Left ventricle myocardium inferior (tissue), 1 donor: Measurements from ENCODE around the gene ENTPD8. TPM values are rescaled to one million over a fixed set of nuclear protein-coding genes. Genes with fewer than 3 reads are reported as not detected.

Experiments used
- DNase-seq: peaks from one replicate; pipeline ENCODE4 v3.0.0-alpha.2; 2020
- H3K27ac ChIP-seq: fragments of 200-600 bp; replicated peaks from 2 replicates; pipeline ENCODE4 v1.8.0; 2021
- H3K27me3 ChIP-seq: fragments of 200-600 bp; 2 replicates; pipeline ENCODE4 v1.8.0; 2021; ENCODE audit warnings: low read depth
- H3K36me3 ChIP-seq: fragments of 200-600 bp; 2 replicates; pipeline ENCODE4 v1.8.0; 2021
- H3K4me1 ChIP-seq: fragments of 200-600 bp; 2 replicates; pipeline ENCODE4 v1.8.0; 2021
- H3K4me3 ChIP-seq: fragments of 200-600 bp; 2 replicates; pipeline ENCODE4 v1.8.0; 2021; ENCODE audit warnings: mild to moderate bottlenecking, moderate library complexity
- H3K9me3 ChIP-seq: fragments of 200-600 bp; replicated peaks from 2 replicates; pipeline ENCODE4 v1.8.0; 2021
- intact Hi-C: fragments of 100-400 bp; cut with micrococcal nuclease; formaldehyde crosslinking; loops from one replicate; pipeline ENCODE4 v1.11.0; 2022
- total RNA-seq: library from RNA; stranded (reverse); fragmentation: NEBNext Ultra II Directional; extraction: Animal tissue kit (Norgen Biotek cat#: 25700); gene quantifications from one replicate; pipeline ENCODE4 v1.2.1, GENCODE V29; 2021
- TF ChIP-seq, protein P1 (sequence below): fragments of 200-600 bp; IDR thresholded peaks from 2 replicates; pipeline ENCODE4 v1.8.0; 2021; ENCODE audit warnings: antibody characterized with exemption, mild to moderate bottlenecking, borderline replicate concordance
- donor health status: DM: no; HTN: yes; CAD: no; lungs with severe emphysema.

The ENTPD8 gene
- total RNA-seq, 1 donor from 2014 or later: not detected

DNA sequence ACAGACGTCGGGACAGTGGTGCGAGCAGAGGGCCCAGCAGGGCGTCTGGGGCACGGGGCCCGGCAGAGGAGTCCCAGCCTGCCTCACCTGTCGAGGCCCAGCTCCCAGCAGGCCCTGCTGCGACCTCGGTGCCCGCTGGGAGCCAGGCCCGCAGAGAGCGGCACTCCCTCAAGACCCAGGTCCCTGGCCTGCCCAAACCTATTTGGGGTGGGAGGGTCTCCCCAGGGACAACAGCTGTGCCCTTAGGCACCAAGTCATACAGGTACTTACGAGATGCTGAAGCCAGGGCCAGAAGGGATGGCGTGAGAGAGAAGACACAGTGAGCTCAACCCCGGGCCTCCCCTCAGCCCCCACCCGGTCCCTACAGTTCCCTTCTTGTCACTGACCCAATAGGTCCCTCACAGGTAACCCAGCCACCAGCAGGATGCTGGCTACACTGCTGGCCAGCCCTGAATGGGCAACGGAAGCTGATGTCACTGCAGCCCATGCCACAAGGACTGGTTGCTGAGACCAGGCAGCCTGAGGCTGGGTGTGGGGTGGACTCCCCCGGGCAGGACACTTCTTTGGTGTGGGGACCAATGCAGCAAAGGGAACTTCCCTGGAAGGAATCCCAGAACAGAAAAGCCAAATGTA lies 14.3 kb upstream of the ENTPD8 start:
- intact Hi-C loops: no loop called here
- Histone ChIP-seq H3K4me3 (no peak overlapping the region), H3K9me3 (no peaks in the 10 kb centered on the region), H3K27me3 (no peaks in the 10 kb centered on the region), H3K27ac (peak overlapping the region; percentile 70), H3K36me3 (peaks cover 13% of the 10 kb centered on the region), H3K4me1 (peaks cover 44% of the 10 kb centered on the region)
- TF ChIP-seq, protein P1, sequence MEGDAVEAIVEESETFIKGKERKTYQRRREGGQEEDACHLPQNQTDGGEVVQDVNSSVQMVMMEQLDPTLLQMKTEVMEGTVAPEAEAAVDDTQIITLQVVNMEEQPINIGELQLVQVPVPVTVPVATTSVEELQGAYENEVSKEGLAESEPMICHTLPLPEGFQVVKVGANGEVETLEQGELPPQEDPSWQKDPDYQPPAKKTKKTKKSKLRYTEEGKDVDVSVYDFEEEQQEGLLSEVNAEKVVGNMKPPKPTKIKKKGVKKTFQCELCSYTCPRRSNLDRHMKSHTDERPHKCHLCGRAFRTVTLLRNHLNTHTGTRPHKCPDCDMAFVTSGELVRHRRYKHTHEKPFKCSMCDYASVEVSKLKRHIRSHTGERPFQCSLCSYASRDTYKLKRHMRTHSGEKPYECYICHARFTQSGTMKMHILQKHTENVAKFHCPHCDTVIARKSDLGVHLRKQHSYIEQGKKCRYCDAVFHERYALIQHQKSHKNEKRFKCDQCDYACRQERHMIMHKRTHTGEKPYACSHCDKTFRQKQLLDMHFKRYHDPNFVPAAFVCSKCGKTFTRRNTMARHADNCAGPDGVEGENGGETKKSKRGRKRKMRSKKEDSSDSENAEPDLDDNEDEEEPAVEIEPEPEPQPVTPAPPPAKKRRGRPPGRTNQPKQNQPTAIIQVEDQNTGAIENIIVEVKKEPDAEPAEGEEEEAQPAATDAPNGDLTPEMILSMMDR: no peak
- no peak for DNase-seq

DNA sequence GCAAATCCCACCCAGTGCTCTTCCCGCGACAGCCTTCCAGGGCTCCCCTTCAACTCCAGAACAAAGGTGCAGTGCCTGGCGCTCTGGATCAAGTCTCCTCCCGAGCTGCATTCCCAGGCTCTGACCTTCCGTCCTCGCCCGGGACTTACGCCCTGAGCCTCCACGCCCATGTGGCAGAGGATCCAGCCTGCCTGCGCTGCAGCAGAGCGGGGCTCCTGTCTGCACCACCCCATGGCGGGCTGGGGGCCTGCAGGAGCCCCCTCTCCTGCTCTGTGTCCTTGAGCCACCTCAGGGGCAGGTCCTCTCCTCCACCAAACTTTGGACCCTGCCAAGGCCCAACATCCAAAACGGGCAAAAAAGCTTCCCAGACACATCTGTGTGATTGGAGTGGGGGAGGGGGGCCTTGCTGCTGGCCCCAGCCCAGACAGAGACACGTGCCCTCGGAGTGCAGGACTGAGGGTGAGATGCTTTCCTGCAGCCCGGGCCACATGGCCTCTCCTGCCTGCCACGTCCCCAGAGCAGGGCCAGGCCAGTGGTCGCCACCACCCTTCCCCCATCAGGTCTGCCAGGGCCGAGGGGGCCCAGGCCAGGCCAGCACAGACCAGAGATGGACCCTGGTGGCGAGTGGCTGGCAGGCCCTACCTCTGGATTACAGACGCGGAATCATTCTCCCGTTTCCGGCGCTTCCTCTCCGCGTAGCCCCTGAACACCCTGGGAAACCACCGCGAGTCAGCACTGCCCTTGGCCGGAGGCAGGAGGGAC lies 13.6 kb upstream of the ENTPD8 start:
- H3K36me3 ChIP-seq: peaks cover 13% of the 10 kb centered on the region
- TF ChIP-seq, protein P1: no peak
- intact Hi-C loops: no loop called here
- peaks cover 39% of the 10 kb centered on the region for H3K4me1 ChIP-seq
- no peaks in the 10 kb centered on the region for H3K27me3 ChIP-seq
- peak; percentile 34 for DNase-seq
- H3K9me3 ChIP-seq: no peaks in the 10 kb centered on the region
- peak overlapping the region; percentile 65 for H3K4me3 ChIP-seq
- H3K27ac ChIP-seq: peak overlapping the region; percentile 70

DNA sequence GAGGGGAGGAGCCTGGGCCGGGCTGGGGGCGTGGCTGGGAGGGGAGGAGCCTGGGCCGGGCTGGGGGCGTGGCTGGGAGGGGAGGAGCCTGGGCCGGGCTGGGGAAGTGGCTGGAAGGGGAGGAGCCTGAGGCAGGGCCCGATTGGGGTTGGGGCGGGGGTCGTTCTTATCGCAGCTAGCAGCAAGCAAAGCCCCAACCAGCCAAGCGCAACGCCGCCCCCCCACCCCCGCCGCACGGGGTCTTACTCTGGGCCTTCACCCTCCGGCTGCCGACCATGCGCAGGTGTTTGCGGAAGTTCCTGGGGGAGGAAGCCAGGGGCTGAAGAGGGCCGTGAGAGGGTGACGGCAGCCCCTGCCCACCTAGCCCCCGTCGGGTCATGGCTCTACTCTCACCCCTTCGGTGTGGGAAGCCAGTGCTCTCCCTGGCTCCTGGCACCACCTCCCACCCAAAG lies 13.0 kb upstream of the ENTPD8 start:
- Histone ChIP-seq H3K27ac (peak overlapping the region; percentile 70), H3K27me3 (no peaks in the 10 kb centered on the region), H3K4me1 (peaks cover 33% of the 10 kb centered on the region), H3K4me3 (peak overlapping the region; percentile 65), H3K9me3 (no peaks in the 10 kb centered on the region), H3K36me3 (peaks cover 19% of the 10 kb centered on the region)
- DNase-seq: peak; percentile 61
- TF ChIP-seq, protein P1: no peak
- intact Hi-C loops: no loop called here

DNA sequence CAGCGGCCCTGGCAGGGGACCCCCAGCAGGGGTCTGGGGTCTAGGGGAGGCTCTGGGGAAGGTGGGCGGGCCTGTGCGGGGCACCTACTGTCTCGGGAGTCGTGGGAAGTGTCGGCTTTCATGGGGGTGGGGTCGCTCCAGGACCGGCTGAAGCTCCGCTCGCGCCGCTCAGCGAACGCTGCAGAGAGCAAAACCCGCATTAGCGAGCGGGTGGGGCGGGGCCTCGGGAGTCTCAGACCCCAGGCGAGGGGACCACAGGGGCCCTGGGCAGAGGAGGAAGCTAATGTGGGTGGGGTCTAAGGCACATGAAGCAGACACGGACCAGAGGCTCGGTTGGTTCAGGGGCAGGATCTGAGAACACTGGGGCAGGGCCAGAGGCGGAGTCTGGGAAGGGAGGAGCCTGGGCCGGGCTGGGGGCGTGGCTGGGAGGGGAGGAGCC lies 12.5 kb upstream of the ENTPD8 start:
- Histone ChIP-seq H3K27me3 (no peaks in the 10 kb centered on the region), H3K9me3 (no peaks in the 10 kb centered on the region), H3K4me3 (peak overlapping the region; percentile 57), H3K27ac (no peak overlapping the region), H3K4me1 (peaks cover 31% of the 10 kb centered on the region), H3K36me3 (peaks cover 24% of the 10 kb centered on the region)
- peak; percentile 75 for DNase-seq
- intact Hi-C loops: no loop called here
- TF ChIP-seq, protein P1: no peak

DNA sequence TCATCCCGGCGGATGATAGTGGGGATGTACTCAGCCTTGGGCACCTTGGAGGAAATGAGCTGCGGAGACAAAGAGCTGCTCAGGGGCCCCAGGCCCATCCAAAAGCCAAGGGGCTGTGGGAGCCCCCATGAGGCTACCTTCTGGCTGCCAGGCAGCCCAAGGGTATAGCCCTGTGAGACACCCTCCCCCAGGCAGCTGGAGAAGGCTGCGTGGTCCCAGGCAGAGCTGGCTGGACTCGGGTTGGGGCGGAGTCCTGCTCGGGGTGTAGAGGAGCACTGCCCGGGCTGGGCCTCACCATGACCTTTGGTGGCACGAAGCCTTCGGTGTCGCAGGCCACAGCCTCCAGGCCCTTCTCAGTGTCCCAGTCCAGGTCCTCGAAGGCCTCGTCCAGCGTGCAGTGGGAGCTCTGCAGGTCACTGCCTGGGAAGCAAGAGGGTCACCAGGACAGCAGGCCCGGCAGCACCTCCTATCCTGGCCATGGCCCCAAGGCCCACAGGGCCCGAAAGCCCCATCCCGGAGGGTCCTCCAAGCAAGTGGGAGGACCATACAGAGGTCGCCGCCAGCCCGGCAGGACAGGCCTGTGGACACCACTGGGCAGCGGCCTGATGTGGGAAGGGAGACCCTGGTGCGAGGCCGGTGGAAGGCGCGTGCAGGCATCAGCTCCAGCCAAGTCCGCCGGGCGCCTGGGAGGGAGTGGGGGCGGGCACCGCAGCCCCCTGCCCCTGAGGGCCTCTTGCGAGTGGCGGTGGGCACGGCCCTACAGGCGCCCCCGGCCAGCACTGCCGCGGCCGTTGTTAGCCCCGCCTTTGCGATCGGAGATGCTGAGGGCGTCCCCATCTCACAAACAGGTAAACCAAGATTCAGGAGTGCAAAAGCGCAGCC lies 11.8 kb upstream of the ENTPD8 start:
- DNase-seq: peak; percentile 23
- H3K27me3 ChIP-seq: no peaks in the 10 kb centered on the region
- peaks cover 25% of the 10 kb centered on the region for H3K36me3 ChIP-seq
- H3K4me3 ChIP-seq: peak overlapping the region; percentile 57
- intact Hi-C loops: no loop called here
- H3K27ac ChIP-seq: no peak overlapping the region
- H3K9me3 ChIP-seq: no peaks in the 10 kb centered on the region
- peaks cover 25% of the 10 kb centered on the region for H3K4me1 ChIP-seq
- TF ChIP-seq, protein P1: no peak
